Measurements from ENCODE around the gene RAB3IP.
"Not testable (repeated sequence)": the region's sequence is repeated elsewhere in the genome, so short reads cannot be mapped to it uniquely, and the experiment has no call there.

RAB3IP gene

GRCh38 chr12:69837657-69838415, 99.2 kb downstream of the RAB3IP start:
- DNase-seq, result no peak

- no peak for DNase-seq
Observed at GRCh38 chr12:69840727-69841126, 102.1 kb downstream of the RAB3IP start.

GRCh38 chr12:69843608-69844007, 104.9 kb downstream of the RAB3IP start:
- DNase-seq, result no peak

GRCh38 chr12:69844416-69844815, 105.8 kb downstream of the RAB3IP start:
- DNase-seq, result no peak

GRCh38 chr12:69844836-69845235, 106.2 kb downstream of the RAB3IP start:
- no peak for DNase-seq

- no peak for DNase-seq
Observed at GRCh38 chr12:69846976-69847375, 108.3 kb downstream of the RAB3IP start.

- no peak for DNase-seq
Observed at GRCh38 chr12:69851976-69852375, 113.3 kb downstream of the RAB3IP start.

- not testable (repeated sequence) for DNase-seq
Observed at GRCh38 chr12:69853176-69853961, 114.7 kb downstream of the RAB3IP start.

GRCh38 chr12:69866698-69867097, 128.0 kb downstream of the RAB3IP start:
- DNase-seq, result no peak

GRCh38 chr12:69868695-69869094, 130.0 kb downstream of the RAB3IP start:
- no peak for DNase-seq

- no peak for DNase-seq
Observed at GRCh38 chr12:69872804-69873203, 134.1 kb downstream of the RAB3IP start.
